Activated naive CD4-positive, alpha-beta T cell (primary cell): Measurements from ENCODE around the gene FOSB.
"Not testable (repeated sequence)": the region's sequence is repeated elsewhere in the genome, so short reads cannot be mapped to it uniquely, and the experiment has no call there.

ENCODE experiments used
- DNase-seq, 4 experiments: peaks; one replicate each; lab custom pipeline; 2025; lab: John Stamatoyannopoulos, UW

FOSB gene

DNA sequence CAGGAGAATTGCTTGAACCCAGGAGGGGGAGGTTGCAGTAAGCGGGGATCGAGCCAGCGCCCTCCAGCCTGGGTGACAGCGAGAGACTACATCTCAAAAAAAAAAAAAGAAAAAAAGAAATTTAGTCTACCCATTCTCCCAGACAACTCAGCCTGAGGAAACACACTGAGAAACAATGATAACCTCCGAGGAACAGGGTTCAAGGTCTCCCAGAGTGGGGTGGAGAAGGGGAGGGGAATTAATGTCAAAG is 38.1 kb downstream of the FOSB start:
- DNase-seq: no peak

- peak; percentile 94 to 98 (median 96) for DNase-seq
Measured at GRCh38 chr19:45506246-45506988, 38.6 kb downstream of the FOSB start.

DNA sequence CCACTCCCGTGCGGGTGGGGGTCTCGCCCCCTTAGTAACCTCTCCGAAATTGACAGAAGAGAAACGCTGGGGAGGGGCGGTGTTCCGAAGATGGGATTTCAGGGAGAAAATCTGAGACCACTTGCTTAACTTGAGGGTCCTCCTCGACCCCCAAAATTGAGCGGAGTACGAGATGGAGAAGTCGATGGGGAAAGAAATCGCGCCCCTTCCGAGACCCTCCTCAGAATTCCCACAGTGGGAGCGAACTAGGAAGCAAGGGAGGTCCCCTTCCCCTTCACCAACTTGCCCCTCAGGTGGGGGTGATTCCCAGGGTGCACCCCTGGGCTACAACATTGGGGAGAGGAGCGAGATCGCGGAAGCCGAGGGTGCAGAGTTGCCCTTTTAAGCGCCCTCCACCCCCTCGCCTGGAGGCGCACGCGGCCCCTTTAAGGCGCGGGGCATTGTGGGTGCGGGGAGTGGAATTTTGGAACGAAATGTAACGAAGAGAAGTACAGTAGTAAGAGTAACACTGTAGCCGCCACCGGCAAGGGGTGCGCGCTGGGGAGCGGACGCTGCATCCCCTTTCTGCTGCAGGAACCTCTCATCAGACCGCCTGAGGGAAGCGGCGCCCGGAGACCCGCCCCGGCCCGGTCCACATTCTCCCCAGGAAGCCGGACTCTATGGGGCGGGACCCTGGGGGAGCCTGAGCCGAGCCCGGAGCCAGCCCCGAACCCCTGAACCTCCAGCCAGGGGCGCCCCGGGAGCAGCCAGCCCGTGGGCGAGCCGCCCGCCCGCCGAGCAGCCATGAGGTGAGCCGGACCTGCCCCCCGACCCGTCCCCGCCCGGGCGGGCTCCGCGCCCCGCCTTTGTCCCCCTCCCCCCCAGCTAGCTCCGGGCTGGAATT is 39.4 kb downstream of the FOSB start, which contains the start of gene VASP:
Gene VASP, plus strand, starts transcription at position 491 of the 883 bp plus-strand sequence. Its CDS starts 293 bp downstream, at position 784.
- DNase-seq: peak; percentile 67 to 91 (median 82)

GRCh38 chr19:45507872-45508416 is 40.1 kb downstream of the FOSB start:
- no peak for DNase-seq

- DNase-seq: no peak
Measured at GRCh38 chr19:45508417-45508860, 40.6 kb downstream of the FOSB start.

- DNase-seq: no peak
Measured at GRCh38 chr19:45508861-45509691, 41.3 kb downstream of the FOSB start.

DNA sequence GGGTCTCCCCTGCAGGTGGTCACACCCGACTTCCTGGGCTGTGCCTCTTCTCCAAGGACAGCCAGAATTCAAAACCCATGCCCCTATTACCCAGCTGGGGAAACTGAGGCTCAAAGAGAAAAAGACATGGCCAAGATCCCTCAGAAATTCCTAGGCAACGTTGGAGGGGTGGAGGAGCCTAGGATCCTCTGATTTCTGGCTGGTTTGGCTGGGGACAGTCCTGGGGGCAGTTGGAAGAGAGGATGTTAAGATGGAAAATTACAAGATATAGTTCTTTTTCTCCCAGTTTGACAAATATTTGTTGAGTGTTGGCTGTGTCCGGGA is 41.9 kb downstream of the FOSB start:
- DNase-seq: no peak

DNA sequence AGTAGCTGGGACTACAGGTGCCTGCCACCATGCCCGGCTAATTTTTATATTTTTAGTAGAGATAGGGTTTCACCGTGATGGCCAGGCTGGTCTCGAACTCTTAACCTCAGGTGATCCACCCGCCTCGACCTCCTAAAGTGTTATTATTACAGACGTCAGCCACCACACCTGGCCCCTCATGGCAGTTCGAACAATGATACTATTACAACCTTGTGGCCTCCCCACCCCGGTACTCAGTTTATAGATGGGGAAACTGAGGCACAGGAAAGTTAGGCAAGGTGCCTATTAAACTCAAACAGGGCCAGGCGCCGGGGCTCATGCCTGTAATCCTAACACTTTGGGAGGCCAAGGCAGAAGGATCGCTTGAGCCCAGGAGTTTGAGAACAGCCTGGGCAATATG is 42.6 kb downstream of the FOSB start:
- DNase-seq: not testable (repeated sequence)

- no peak for DNase-seq
Measured at GRCh38 chr19:45511074-45511473, 43.3 kb downstream of the FOSB start.

DNA sequence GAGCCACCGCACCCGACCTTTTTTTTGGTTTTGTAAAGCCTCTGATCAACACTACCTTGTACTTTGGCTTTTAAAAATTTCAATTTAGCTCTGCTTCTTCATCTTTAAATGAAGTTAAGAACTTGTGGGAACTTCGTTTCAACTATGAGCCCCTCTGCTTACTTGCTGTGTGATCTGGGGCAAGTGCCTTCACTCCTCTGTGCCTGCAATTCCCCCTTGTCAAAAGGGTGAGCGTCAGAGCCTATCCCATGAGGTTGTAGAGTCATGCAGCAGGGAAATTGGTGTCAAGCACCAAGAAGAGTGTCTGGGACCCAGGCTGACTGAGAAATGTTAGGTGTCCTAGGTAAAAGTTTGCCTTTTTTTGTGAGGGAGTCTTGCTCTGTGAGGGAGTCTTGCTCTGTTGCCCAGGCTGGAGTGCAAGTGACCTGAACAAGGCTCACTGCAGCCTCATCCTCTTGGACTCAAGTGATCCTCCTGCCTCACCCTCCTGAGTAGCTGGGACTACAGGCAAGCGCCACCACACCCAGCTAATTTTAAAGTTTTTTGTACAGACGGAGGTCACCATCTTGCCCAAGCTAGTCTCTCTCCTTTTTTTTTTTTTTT is 45.2 kb downstream of the FOSB start:
- no peak for DNase-seq

GRCh38 chr19:45514376-45515051 is 46.7 kb downstream of the FOSB start:
- DNase-seq: no peak

DNA sequence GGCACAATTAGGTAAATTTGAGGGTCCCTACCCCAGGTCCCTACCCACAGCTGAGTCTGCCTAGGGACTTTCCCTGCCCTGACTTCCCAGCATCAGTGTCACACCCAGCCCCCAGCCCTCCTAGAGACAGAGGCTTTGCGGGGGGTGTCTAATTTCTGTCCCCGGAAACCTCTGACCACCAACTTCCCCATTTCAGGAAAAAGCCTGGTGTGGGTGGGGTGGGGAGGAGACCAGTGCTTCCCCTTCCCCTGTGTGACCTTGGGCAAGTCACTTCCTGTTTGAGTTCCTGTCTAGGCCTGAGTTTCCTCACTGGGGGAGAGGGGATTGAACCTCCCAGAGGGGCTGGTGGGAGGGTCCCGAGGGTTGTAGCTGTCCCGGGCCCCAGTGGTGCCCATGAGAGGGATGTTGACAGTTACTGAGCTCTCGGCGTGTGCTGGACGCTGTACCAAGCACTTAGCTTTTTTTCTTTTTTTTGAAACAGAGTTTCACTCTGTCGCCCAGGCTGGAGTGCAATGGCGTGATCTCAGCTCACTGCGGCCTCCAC is 47.4 kb downstream of the FOSB start:
- DNase-seq: no peak

- DNase-seq: no peak
Measured at GRCh38 chr19:45515807-45516401, 48.1 kb downstream of the FOSB start.

DNA sequence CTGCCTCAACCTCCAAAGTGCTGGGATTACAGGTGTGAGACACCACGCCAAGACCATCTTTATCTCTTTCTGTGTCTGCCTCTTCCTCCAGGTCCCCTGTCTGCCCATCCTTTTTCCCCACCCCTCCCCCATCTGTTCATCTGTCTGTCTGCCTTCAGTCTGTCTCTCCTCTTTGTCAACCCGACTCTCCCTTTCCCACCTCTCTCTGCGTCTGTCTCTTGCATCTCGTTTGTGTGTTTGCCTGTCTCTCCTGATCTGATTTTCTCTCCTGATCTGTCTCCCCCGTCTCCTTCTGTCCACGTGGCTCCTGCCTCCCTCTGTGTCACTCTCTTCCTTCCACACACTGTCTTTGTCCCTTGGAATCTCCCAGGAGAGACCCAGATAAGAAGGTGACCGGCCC is 49.4 kb downstream of the FOSB start:
- DNase-seq: no peak

DNA sequence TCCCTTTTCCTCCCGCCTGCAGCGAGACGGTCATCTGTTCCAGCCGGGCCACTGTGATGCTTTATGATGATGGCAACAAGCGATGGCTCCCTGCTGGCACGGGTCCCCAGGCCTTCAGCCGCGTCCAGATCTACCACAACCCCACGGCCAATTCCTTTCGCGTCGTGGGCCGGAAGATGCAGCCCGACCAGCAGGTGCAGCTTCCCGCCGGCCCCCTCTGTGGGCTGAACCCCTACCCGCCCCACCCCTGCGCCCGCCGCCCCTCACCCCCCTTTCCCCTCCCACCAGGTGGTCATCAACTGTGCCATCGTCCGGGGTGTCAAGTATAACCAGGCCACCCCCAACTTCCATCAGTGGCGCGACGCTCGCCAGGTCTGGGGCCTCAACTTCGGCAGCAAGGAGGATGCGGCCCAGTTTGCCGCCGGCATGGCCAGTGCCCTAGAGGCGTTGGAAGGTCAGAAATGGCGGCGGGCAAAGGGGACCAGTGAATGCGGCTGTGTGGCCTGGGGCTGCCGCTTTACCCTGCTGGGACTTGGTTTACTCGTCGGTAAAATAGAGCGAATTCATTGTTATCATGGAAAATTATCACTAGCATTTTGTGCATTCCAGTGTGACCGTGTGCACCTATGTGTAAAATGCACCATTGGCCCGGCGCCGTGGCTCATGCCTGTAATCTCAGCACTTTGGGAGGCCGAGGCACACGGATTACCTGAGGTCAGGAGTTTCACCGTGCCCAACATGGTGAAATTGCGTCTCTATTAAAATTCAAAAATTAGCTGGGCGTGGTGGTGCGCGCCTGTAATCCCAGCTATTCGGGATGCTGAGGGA is 50.1 kb downstream of the FOSB start:
- DNase-seq: no peak

DNA sequence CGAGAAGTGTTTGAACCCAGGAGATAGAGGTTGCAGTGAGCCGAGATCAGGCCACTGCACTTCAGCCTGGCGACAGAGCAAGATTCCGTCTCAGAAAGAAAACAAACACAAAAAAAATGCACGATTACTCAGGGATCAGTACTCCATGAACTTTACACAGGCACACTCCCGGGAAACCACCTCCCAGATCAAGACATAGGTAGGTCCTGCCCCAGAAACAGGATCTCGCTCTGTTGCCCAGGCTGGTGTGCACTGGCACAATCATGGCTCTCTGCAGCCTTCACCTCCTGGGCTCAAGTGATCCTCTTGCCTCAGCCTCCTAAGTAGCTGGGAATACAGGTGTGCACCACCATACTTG is 50.7 kb downstream of the FOSB start:
- DNase-seq: no peak

- no peak for DNase-seq
Measured at GRCh38 chr19:45522010-45522941, 54.5 kb downstream of the FOSB start.

GRCh38 chr19:45523642-45524256 is 56.0 kb downstream of the FOSB start:
- DNase-seq: peak in 3 of 4 experiments; percentile 29 to 55 (median 39)
